Tibial nerve (tissue), 4 donors: ENCODE measurements around the gene FBXL7. TPM values are rescaled to one million over a fixed set of nuclear protein-coding genes. Genes with fewer than 3 reads are reported as not detected.

ENCODE experiments used
- DNase-seq, 2 donors: peaks; one replicate each; pipeline ENCODE4 v3.0.0-alpha.2; 2019; ENCODE audit warnings: low spot score in 2 of 2
- H3K27ac ChIP-seq, 4 donors: fragments of 200-600 bp; sonication (generic) in 3 of 4; one replicate each; pipeline ENCODE4 v1.5.1; 2017 to 2019; ENCODE audit warnings: mild to moderate bottlenecking in 1 of 4
- H3K27me3 ChIP-seq, 2 donors: fragments of 200-600 bp; sonication (generic) in 1 of 2; one replicate each; pipeline versions ENCODE4 v1.5.1 to v1.6.0; 2017 to 2019
- H3K36me3 ChIP-seq, 3 donors: fragments of 200-600 bp; sonication (generic); one replicate each; pipeline ENCODE4 v1.5.1; 2018 to 2019
- H3K4me1 ChIP-seq, 4 donors: fragments of 200-600 bp; sonication (generic) in 3 of 4; one replicate each; pipeline ENCODE4 v1.5.1; 2017 to 2019
- H3K4me3 ChIP-seq, 4 donors: fragments of 200-600 bp; sonication (generic) in 3 of 4; one replicate each; pipeline ENCODE4 v1.5.1; 2017 to 2019; ENCODE audit warnings: mild to moderate bottlenecking in 1 of 4, moderate library complexity in 1 of 4
- H3K9me3 ChIP-seq, 4 donors: fragments of 200-600 bp; sonication (generic) in 3 of 4; one replicate each; pipeline ENCODE4 v1.5.1; 2017 to 2019
- CTCF ChIP-seq, 5 experiments: fragments of 200-600 bp in 3 of 5; fragments of 450-650 bp in 2 of 5; sonication (generic) in 3 of 5; IDR thresholded peaks; one replicate each; pipeline ENCODE4 v1.5.1; 2016 to 2019; ENCODE audit warnings: antibody characterized with exemption in 5 of 5, mild to moderate bottlenecking in 3 of 5, moderate library complexity in 2 of 5
- EP300 ChIP-seq, 2 donors: sonication (generic); formaldehyde crosslinking; IDR thresholded peaks; one replicate each; pipeline ENCODE4 v1.6.1; 2017; ENCODE audit warnings: antibody characterized with exemption in 2 of 2, mild to moderate bottlenecking in 1 of 2
- POLR2A ChIP-seq, 2 donors: fragments of 450-650 bp; IDR thresholded peaks; one replicate each; pipeline ENCODE4 v1.6.1; 2017; ENCODE audit warnings: antibody characterized with exemption in 2 of 2, mild to moderate bottlenecking in 2 of 2, moderate library complexity in 2 of 2
- WGBS, 2 donors: methylation state at CpG; one replicate each; pipeline ENCODE4 v1.1.5; 2018; 5-methylcytosine and 5-hydroxymethylcytosine counted together
- total RNA-seq, 4 donors: library from RNA; depleted of rRNA; stranded (reverse); fragments of >200 nt; gene quantifications; one replicate each; pipeline ENCODE4 v1.1.0, GENCODE V29; 2016

The FBXL7 gene
- total RNA-seq, 4 donors from 2014 or later = 33.6 to 54.5 (median 40.9) TPM

GRCh38 chr5:15737871-15738664, 238.1 kb downstream of the FBXL7 start:
- Histone ChIP-seq H3K36me3 (no peaks in the 10 kb centered on the region), H3K4me1 (peaks cover 0 to 23% (median 2%) of the 10 kb centered on the region in 4 donors), H3K27ac (no peak overlapping the region), H3K4me3 (no peak overlapping the region), H3K27me3 (no peaks in the 10 kb centered on the region), H3K9me3 (no peaks in the 10 kb centered on the region)
- WGBS, 2 donors = 31 to 43% methylated on average over 5 of the region's 5 CpGs
- no peak for DNase-seq
- no peak for TF ChIP-seq CTCF (IDR thresholded peaks at IDR 0.05)
- TF ChIP-seq POLR2A (IDR thresholded peaks at IDR 0.05) = no peak
- no peak for TF ChIP-seq EP300 (IDR thresholded peaks at IDR 0.05)

DNA sequence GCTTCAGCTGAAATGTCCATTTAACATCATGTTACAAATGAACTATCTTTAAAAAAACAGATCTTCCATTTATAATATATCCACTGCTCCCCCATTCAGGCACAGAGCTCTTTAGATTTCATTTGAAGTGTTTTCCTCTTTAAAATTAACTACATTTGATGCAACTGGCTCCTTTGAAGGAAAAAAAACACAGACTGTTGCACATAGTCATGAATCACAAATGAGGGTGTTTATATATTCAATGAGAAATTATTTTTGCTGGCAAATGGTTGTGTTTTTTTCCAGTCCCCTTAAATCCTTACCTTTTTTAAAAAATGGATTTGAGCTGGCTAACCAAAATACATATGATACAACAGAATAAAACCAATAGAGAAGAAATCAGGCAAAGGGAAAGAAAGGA, 240.4 kb downstream of the FBXL7 start:
- Histone ChIP-seq H3K4me3 (no peak overlapping the region), H3K9me3 (no peaks in the 10 kb centered on the region), H3K27me3 (no peaks in the 10 kb centered on the region), H3K36me3 (no peaks in the 10 kb centered on the region), H3K4me1 (peaks cover 0 to 23% (median 2%) of the 10 kb centered on the region in 4 donors), H3K27ac (no peak overlapping the region)
- no peak for DNase-seq
- TF ChIP-seq EP300 (IDR thresholded peaks at IDR 0.05) (no peak), POLR2A (IDR thresholded peaks at IDR 0.05) (no peak), CTCF (IDR thresholded peaks at IDR 0.05) (no peak)

DNA sequence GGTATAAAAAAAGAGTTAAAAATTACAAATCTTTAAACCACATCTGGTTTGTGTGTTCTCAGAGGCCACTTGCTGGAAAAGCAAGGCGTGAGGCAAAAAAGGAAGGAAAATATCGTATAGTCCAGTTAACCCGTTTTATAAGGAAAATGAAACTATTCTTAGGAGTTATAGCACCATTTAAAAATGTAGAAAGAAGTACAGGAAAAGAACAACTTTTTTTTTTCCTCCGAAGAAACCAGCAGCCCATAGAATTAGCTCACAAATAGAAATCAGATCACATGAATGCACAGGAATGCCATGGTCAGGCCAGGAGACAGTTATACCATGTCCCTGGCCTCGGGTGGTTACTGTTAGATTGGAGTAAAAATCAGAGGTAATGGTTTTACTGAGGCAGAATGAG, 241.6 kb downstream of the FBXL7 start:
- Histone ChIP-seq H3K36me3 (no peaks in the 10 kb centered on the region), H3K27me3 (no peaks in the 10 kb centered on the region), H3K4me1 (peaks cover 0 to 23% (median 2%) of the 10 kb centered on the region in 4 donors), H3K27ac (no peak overlapping the region), H3K4me3 (no peak overlapping the region), H3K9me3 (no peaks in the 10 kb centered on the region)
- 66 to 75% methylated on average over 5 of the region's 5 CpGs for WGBS, 2 donors
- no peak for TF ChIP-seq EP300 (IDR thresholded peaks at IDR 0.05)
- no peak for TF ChIP-seq CTCF (IDR thresholded peaks at IDR 0.05)
- TF ChIP-seq POLR2A (IDR thresholded peaks at IDR 0.05) = no peak
- DNase-seq = no peak

GRCh38 chr5:15746833-15747232, 246.9 kb downstream of the FBXL7 start:
- TF ChIP-seq CTCF (IDR thresholded peaks at IDR 0.05) (no peak), POLR2A (IDR thresholded peaks at IDR 0.05) (no peak), EP300 (IDR thresholded peaks at IDR 0.05) (no peak)
- no peaks in the 10 kb centered on the region for H3K9me3 ChIP-seq
- H3K27me3 ChIP-seq = no peaks in the 10 kb centered on the region
- no peak for DNase-seq
- no peak overlapping the region for H3K4me3 ChIP-seq
- no peaks in the 10 kb centered on the region for H3K36me3 ChIP-seq
- H3K27ac ChIP-seq = no peak overlapping the region
- H3K4me1 ChIP-seq = no peaks in the 10 kb centered on the region
- WGBS, 2 donors = 81 to 84% methylated on average over 2 of the region's 2 CpGs

GRCh38 chr5:15748266-15748665, 248.3 kb downstream of the FBXL7 start:
- no peaks in the 10 kb centered on the region for H3K36me3 ChIP-seq
- DNase-seq = no peak
- H3K27ac ChIP-seq = no peak overlapping the region
- H3K27me3 ChIP-seq = no peaks in the 10 kb centered on the region
- TF ChIP-seq CTCF (IDR thresholded peaks at IDR 0.05) = no peak
- TF ChIP-seq EP300 (IDR thresholded peaks at IDR 0.05) = no peak
- no peak for TF ChIP-seq POLR2A (IDR thresholded peaks at IDR 0.05)
- H3K4me3 ChIP-seq = no peak overlapping the region
- no peaks in the 10 kb centered on the region for H3K9me3 ChIP-seq
- peaks cover 0 to 6% (median 2%) of the 10 kb centered on the region in 4 donors for H3K4me1 ChIP-seq
- 81 to 89% methylated on average over 2 of the region's 2 CpGs for WGBS, 2 donors
